ENCODE measurements around the gene ITGAX.

Gene ITGAX

GRCh38 chr16:31376705-31377104 is 21.7 kb downstream of the ITGAX start:
- DNase-seq, result no peak

GRCh38 chr16:31377210-31377903 is 22.4 kb downstream of the ITGAX start:
- no peak for DNase-seq

GRCh38 chr16:31380201-31380600 is 25.2 kb downstream of the ITGAX start:
- no peak for DNase-seq

- peak; percentile 27 for DNase-seq
These were observed 27.6 kb downstream of the ITGAX start for GRCh38 chr16:31382485-31383161.

GRCh38 chr16:31385680-31386079 is 30.7 kb downstream of the ITGAX start:
- no peak for DNase-seq

GRCh38 chr16:31386157-31386984 is 31.4 kb downstream of the ITGAX start:
- no peak for DNase-seq

GRCh38 chr16:31388535-31388934 is 33.6 kb downstream of the ITGAX start:
- no peak for DNase-seq

GRCh38 chr16:31390504-31391041 is 35.6 kb downstream of the ITGAX start:
- no peak for DNase-seq

- no peak for DNase-seq
These were observed 38.1 kb downstream of the ITGAX start, which contains the start of gene ITGAD for GRCh38 chr16:31393056-31393455. Gene ITGAD (plus strand): TSS chr16:31393335. CDS start chr16:31393361, 26 bp downstream.

- DNase-seq, result no peak
These were observed 40.7 kb downstream of the ITGAX start for GRCh38 chr16:31395647-31396046.

- DNase-seq, result no peak
These were observed 42.2 kb downstream of the ITGAX start for GRCh38 chr16:31397096-31397660.

- no peak for DNase-seq
These were observed 42.7 kb downstream of the ITGAX start for GRCh38 chr16:31397701-31398100.

- no peak for DNase-seq
These were observed 45.2 kb downstream of the ITGAX start for GRCh38 chr16:31400191-31400590.

- DNase-seq, result no peak
These were observed 46.5 kb downstream of the ITGAX start for GRCh38 chr16:31401436-31401835.

GRCh38 chr16:31402687-31403086 is 47.7 kb downstream of the ITGAX start:
- DNase-seq, result no peak

- no peak for DNase-seq
These were observed 48.8 kb downstream of the ITGAX start for GRCh38 chr16:31403590-31404352.

- DNase-seq, result no peak
These were observed 49.5 kb downstream of the ITGAX start for GRCh38 chr16:31404353-31405064.

GRCh38 chr16:31407406-31407805 is 52.4 kb downstream of the ITGAX start:
- DNase-seq, result no peak

- DNase-seq, result no peak
These were observed 54.5 kb downstream of the ITGAX start for GRCh38 chr16:31409433-31409832.

- DNase-seq, result no peak
These were observed 55.1 kb downstream of the ITGAX start for GRCh38 chr16:31410082-31410481.

- DNase-seq, result no peak
These were observed 56.3 kb downstream of the ITGAX start for GRCh38 chr16:31411024-31411844.

Measured in activated CD4-positive, alpha-beta T cell treated with anti-CD3 and anti-CD28 coated beads for 1 hour (primary cell).